ENCODE data around the gene MPL. TPM values are rescaled to one million over a fixed set of nuclear protein-coding genes. Genes with fewer than 3 reads are reported as not detected.

Gene MPL
- total RNA-seq: 1 to 10 TPM in 1 of 2 donors, under 1 TPM in 1; 0.64 to 1.2 TPM
- not detected for polyA plus RNA-seq (2013, experiment 1 of 2)
- not detected for polyA plus RNA-seq (2013, experiment 2 of 2)
- long read RNA-seq, experiment 1: 0 reads
- long read RNA-seq, experiment 2: 0 reads
- long read RNA-seq, experiment 3: 0 reads
- long read RNA-seq, experiment 4: 0 reads

DNA sequence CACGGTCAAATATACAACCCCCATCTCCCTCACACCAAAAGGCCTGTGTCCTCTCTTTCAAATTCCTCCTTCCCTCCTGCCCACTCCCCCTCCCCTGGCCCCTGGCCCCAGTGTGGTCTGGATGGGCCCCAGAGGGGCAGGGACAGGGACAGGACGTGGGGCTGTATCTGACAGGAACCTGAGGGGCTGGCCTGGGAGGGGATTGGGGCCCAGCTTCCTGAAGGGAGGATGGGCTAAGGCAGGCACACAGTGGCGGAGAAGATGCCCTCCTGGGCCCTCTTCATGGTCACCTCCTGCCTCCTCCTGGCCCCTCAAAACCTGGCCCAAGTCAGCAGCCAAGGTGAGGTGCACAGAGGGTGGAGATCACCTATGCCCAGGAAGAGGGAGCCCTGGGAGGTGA is at the start of gene MPL:
Gene MPL (plus strand): TSS at position 231 of the 400 bp plus-strand sequence. CDS start 31 bp downstream, at position 262.
- H3K36me3 ChIP-seq (ENCODE audit: control insufficient read depth, insufficient read depth, low read length): no peaks in the 10 kb centered on the region
- H3K9me3 ChIP-seq (ENCODE audit: control insufficient read depth, low read length): no peaks in the 10 kb centered on the region
- no peak within 1 kb of the TSS for H3K27ac ChIP-seq (ENCODE audit: low read depth, low read length)
- no peaks in the 10 kb centered on the region for H3K36me3 Mint-ChIP-seq (ENCODE audit: low read depth)
- DNase-seq: peak; percentile 38
- H3K4me1 ChIP-seq (ENCODE audit: control insufficient read depth, insufficient read depth, low read length): no peaks in the 10 kb centered on the region
- no peak within 1 kb of the TSS for H3K27ac Mint-ChIP-seq
- H3K9me3 Mint-ChIP-seq: no peaks in the 10 kb centered on the region
- H3K27me3 Mint-ChIP-seq (ENCODE audit: insufficient read depth): no peaks in the 10 kb centered on the region
- H3K4me3 Mint-ChIP-seq: no peak within 1 kb of the TSS
- 83% methylated on average over 3 of the region's 3 CpGs; no CpG with 5 or more reads in 1 of the 2 experiments for WGBS, 2 experiments (ENCODE audit: insufficient coverage in 1 of 2, insufficient read length in 1 of 2)
- TF ChIP-seq CTCF (conservative IDR thresholded peaks at IDR 0.05): no peak
- H3K9ac ChIP-seq (ENCODE audit: extremely low read depth, low read length, poor library complexity, severe bottlenecking): no peak within 1 kb of the TSS
- peaks cover 5% of the 10 kb centered on the region for H3K4me1 Mint-ChIP-seq
- no peaks in the 10 kb centered on the region for H3K27me3 ChIP-seq (ENCODE audit: control insufficient read depth, insufficient read depth, low read length, poor library complexity, severe bottlenecking)
- no peak within 1 kb of the TSS for H3K4me3 ChIP-seq (ENCODE audit: low read length)

DNA sequence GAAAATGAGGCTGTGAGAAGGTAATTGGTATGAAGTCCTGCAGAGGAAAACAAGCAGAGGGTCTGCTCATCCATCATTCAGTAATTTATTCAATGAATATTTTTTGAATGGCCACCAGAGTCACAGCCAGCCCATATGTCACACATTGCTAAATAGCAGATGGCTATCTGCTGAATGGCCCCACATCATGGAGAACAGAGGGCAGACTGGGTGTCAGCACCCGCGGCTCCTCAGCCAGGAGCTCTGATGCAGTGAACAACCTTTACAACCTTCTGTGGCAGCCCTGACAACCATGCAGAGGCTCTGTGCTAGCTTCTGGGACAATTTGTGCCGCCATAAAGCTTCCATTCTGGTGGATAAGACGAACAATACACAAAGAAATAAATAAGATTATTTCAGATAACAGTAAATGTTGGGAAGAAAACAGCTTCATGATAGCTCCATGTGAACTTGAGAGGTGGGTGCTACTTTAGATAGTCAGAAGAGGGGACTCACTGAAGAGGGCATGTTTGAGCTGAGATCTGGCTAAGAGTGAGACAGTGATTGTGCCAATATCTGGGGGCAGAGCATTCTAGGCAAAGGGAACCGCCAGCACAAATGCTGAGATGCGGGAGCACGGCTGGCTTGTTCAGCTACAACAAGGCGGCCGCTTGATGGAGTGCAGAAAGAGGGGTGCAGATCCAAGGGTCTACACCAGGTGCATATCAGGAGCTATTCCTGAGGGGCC is 49.4 kb upstream of the MPL start:
- H3K36me3 Mint-ChIP-seq (ENCODE audit: low read depth): no peaks in the 10 kb centered on the region
- peaks cover 28% of the 10 kb centered on the region for H3K4me1 Mint-ChIP-seq
- no peak for DNase-seq
- no peak overlapping the region for H3K4me3 Mint-ChIP-seq
- no peak overlapping the region for H3K4me3 ChIP-seq (ENCODE audit: low read length)
- peaks cover 7% of the 10 kb centered on the region for H3K4me1 ChIP-seq (ENCODE audit: control insufficient read depth, insufficient read depth, low read length)
- H3K36me3 ChIP-seq (ENCODE audit: control insufficient read depth, insufficient read depth, low read length): no peaks in the 10 kb centered on the region
- no peaks in the 10 kb centered on the region for H3K9me3 Mint-ChIP-seq
- H3K27me3 Mint-ChIP-seq (ENCODE audit: insufficient read depth): no peaks in the 10 kb centered on the region
- H3K27ac ChIP-seq (ENCODE audit: low read depth, low read length): peak overlapping the region; percentile 56
- H3K27me3 ChIP-seq (ENCODE audit: control insufficient read depth, insufficient read depth, low read length, poor library complexity, severe bottlenecking): no peaks in the 10 kb centered on the region
- H3K27ac Mint-ChIP-seq: no peak overlapping the region
- no peak overlapping the region for H3K9ac ChIP-seq (ENCODE audit: extremely low read depth, low read length, poor library complexity, severe bottlenecking)
- H3K9me3 ChIP-seq (ENCODE audit: control insufficient read depth, low read length): no peaks in the 10 kb centered on the region
- no peak for TF ChIP-seq CTCF (conservative IDR thresholded peaks at IDR 0.05)
- WGBS, 2 experiments (ENCODE audit: insufficient coverage in 1 of 2, insufficient read length in 1 of 2): 93 to 95% methylated on average over 6 to 9 of the region's 9 CpGs

GRCh38 chr1:43288785-43289706 is 48.6 kb upstream of the MPL start:
- Mint-ChIP-seq H3K27ac (no peak overlapping the region), H3K9me3 (no peaks in the 10 kb centered on the region), H3K4me1 (peaks cover 25% of the 10 kb centered on the region), H3K27me3 (ENCODE audit: insufficient read depth) (no peaks in the 10 kb centered on the region), H3K36me3 (ENCODE audit: low read depth) (no peaks in the 10 kb centered on the region), H3K4me3 (no peak overlapping the region)
- Histone ChIP-seq H3K4me3 (ENCODE audit: low read length) (no peak overlapping the region), H3K9ac (ENCODE audit: extremely low read depth, low read length, poor library complexity, severe bottlenecking) (no peak overlapping the region), H3K4me1 (ENCODE audit: control insufficient read depth, insufficient read depth, low read length) (peaks cover 9% of the 10 kb centered on the region), H3K36me3 (ENCODE audit: control insufficient read depth, insufficient read depth, low read length) (no peaks in the 10 kb centered on the region), H3K27ac (ENCODE audit: low read depth, low read length) (no peak overlapping the region), H3K9me3 (ENCODE audit: control insufficient read depth, low read length) (no peaks in the 10 kb centered on the region), H3K27me3 (ENCODE audit: control insufficient read depth, insufficient read depth, low read length, poor library complexity, severe bottlenecking) (no peaks in the 10 kb centered on the region)
- no peak for DNase-seq
- no peak for TF ChIP-seq CTCF (conservative IDR thresholded peaks at IDR 0.05)
- WGBS, 2 experiments (ENCODE audit: insufficient coverage in 1 of 2, insufficient read length in 1 of 2): 89 to 91% methylated on average over 11 to 12 of the region's 12 CpGs
